ENCODE results near the gene CAPN12. TPM values are rescaled to one million over a fixed set of nuclear protein-coding genes. Genes with fewer than 3 reads are reported as not detected.

Gene CAPN12
- total RNA-seq, 1 donor from 2014 or later, result 1.3 TPM

- H3K4me3 ChIP-seq (ENCODE audit: low read depth, low read length), result no peak overlapping the region
- no peak for TF ChIP-seq CTCF (IDR thresholded peaks at IDR 0.05; ENCODE audit: insufficient read depth, low read length, poor library complexity, severe bottlenecking)
- DNase-seq (ENCODE audit: low read depth), result no peak
- H3K36me3 ChIP-seq (ENCODE audit: control insufficient read depth, insufficient read depth, low read length), result no peaks in the 10 kb centered on the region
- peaks cover 2% of the 10 kb centered on the region for H3K27me3 ChIP-seq (ENCODE audit: control insufficient read depth, insufficient read depth, low read length)
These were observed 6.1 kb downstream of the CAPN12 start for GRCh38 chr19:38737921-38738737.

GRCh38 chr19:38737281-38737865, 6.9 kb downstream of the CAPN12 start:
- H3K27me3 ChIP-seq (ENCODE audit: control insufficient read depth, insufficient read depth, low read length), result peaks cover 2% of the 10 kb centered on the region
- TF ChIP-seq CTCF (IDR thresholded peaks at IDR 0.05; ENCODE audit: insufficient read depth, low read length, poor library complexity, severe bottlenecking), result no peak
- no peak for DNase-seq (ENCODE audit: low read depth)
- H3K4me3 ChIP-seq (ENCODE audit: low read depth, low read length), result no peak overlapping the region
- no peaks in the 10 kb centered on the region for H3K36me3 ChIP-seq (ENCODE audit: control insufficient read depth, insufficient read depth, low read length)

- Histone ChIP-seq H3K36me3 (ENCODE audit: control insufficient read depth, insufficient read depth, low read length) (no peaks in the 10 kb centered on the region), H3K27me3 (ENCODE audit: control insufficient read depth, insufficient read depth, low read length) (peaks cover 2% of the 10 kb centered on the region), H3K4me3 (ENCODE audit: low read depth, low read length) (peak overlapping the region; percentile 32)
- TF ChIP-seq CTCF (IDR thresholded peaks at IDR 0.05; ENCODE audit: insufficient read depth, low read length, poor library complexity, severe bottlenecking), result no peak
- DNase-seq (ENCODE audit: low read depth), result no peak
These were observed 7.6 kb downstream of the CAPN12 start for GRCh38 chr19:38736413-38737280.

GRCh38 chr19:38736036-38736412, 8.2 kb downstream of the CAPN12 start:
- no peak for DNase-seq (ENCODE audit: low read depth)
- Histone ChIP-seq H3K27me3 (ENCODE audit: control insufficient read depth, insufficient read depth, low read length) (peaks cover 2% of the 10 kb centered on the region), H3K36me3 (ENCODE audit: control insufficient read depth, insufficient read depth, low read length) (no peaks in the 10 kb centered on the region), H3K4me3 (ENCODE audit: low read depth, low read length) (peak overlapping the region; percentile 32)
- TF ChIP-seq CTCF (IDR thresholded peaks at IDR 0.05; ENCODE audit: insufficient read depth, low read length, poor library complexity, severe bottlenecking), result no peak

GRCh38 chr19:38735257-38735686, 9.0 kb downstream of the CAPN12 start:
- no peak for DNase-seq (ENCODE audit: low read depth)
- Histone ChIP-seq H3K4me3 (ENCODE audit: low read depth, low read length) (peak overlapping the region; percentile 7), H3K27me3 (ENCODE audit: control insufficient read depth, insufficient read depth, low read length) (peaks cover 2% of the 10 kb centered on the region), H3K36me3 (ENCODE audit: control insufficient read depth, insufficient read depth, low read length) (peaks cover 1% of the 10 kb centered on the region)
- no peak for TF ChIP-seq CTCF (IDR thresholded peaks at IDR 0.05; ENCODE audit: insufficient read depth, low read length, poor library complexity, severe bottlenecking)
